ENCODE measurements around the gene RAPGEF2.
"Not testable (repeated sequence)": the region's sequence is repeated elsewhere in the genome, so short reads cannot be mapped to it uniquely, and the experiment has no call there.

RAPGEF2 gene

DNA sequence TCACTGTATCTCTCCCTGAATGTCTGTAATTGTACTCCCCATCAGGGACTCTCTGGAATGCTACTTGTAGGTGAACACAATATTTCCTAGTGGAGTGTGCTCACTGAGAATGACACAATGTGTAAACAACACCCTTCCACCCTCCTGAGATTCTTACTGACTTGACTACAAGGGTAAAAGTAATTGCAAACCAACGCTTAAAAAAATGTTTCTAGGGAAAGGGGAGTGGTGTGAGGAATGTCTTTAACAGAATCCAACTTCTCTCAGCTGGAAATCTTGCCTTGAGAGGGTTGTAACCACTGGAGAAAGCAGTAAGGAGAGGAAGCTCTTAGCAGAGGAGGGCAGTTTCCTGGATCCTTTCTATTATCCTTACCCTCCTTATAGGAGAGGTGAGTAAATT is 5.1 kb upstream of the RAPGEF2 start:
- no peak for DNase-seq

DNA sequence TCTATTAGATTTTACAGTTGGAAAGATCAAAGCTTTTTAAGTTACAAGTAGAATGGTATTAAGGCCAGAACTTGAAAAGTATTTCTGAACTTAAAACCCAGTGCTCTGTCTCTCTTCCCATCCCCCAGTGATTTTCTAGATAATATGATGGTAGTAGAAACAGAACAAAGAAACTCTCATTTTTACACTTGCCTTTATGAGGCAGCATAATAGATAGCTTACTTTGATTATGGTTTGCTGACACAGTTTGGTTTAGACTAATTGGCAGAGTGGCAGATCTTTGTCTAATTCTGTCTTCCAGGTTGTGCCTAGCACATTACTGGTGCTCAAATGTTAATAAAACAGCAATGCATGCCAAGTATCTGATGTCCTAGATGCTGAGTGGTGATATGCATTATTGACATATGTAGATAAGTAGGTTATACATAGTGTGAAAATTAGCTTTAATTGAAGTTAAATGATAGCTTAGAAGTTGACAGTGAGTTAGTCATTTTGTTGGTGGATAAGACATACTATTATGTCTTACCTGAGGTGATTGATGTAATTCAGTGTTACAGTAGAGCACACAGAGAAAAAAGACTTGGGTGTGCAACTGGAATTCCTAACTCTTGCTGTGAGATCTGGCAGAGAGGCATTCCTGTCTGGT is 4.3 kb upstream of the RAPGEF2 start:
- DNase-seq: no peak

DNA sequence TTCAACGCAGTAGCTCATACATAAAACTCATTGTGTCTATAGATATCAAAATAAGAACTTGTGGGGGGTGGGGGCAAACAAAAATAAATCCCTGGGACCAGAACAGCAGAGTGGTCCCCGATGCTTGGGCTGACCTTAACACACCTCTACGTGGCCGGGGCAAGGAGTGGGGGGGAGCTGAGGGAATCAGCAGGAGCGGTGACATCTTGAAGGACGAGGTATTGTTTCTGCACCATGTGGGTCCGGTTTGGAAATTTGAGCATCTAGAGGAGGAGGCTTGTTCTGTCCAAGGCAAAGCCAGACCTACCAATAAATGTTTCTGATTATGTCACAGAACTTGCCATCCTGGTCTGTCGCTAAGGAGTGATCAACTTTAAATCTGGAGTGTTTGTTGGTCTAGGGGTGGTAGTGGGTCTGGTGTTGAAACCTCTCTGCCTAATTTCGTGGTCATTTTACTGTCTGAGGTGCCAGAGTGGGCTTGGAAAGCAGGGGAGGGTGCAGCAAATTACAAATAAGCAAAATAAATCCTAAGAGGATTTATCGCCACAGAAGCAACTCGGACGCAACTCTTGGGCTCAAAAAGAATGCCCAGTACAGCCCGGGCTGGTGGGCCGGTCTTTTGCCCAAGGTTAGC is 774 bp upstream of the RAPGEF2 start:
- peak in 1 of 14 donors; percentile 57 for DNase-seq

DNA sequence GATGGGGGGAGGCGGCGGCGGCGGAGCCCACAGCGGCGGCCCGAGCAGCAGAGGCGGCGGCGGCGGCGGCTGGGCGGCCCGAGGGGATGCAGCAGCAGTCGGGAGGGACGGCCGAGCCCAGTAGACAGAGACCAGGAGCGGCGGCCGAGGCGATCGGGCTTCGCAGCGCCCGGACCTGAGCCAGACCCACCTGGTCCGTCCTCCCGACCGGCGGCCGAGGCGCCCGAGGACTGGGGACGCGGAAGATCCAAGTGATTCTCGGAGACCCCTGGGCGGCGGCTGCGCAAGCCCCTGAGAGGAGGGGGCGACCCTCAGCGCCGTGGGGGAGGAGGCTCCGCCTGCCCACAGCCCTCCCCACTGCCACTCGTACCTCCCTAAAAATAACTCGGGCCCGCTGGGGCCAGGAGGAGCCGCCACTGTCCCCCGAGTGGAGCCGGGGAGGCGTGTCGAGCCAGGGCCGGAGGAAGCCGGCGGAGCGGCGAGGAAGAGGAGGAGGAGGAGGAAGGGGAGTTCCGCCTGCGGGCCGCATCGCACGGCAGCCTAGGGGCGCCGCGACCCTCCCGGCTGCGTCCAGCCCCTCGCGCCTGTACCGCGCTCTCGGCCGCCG is 608 bp downstream of the RAPGEF2 start:
- peak in 11 of 14 donors; percentile 25 to 75 (median 47) for DNase-seq

DNA sequence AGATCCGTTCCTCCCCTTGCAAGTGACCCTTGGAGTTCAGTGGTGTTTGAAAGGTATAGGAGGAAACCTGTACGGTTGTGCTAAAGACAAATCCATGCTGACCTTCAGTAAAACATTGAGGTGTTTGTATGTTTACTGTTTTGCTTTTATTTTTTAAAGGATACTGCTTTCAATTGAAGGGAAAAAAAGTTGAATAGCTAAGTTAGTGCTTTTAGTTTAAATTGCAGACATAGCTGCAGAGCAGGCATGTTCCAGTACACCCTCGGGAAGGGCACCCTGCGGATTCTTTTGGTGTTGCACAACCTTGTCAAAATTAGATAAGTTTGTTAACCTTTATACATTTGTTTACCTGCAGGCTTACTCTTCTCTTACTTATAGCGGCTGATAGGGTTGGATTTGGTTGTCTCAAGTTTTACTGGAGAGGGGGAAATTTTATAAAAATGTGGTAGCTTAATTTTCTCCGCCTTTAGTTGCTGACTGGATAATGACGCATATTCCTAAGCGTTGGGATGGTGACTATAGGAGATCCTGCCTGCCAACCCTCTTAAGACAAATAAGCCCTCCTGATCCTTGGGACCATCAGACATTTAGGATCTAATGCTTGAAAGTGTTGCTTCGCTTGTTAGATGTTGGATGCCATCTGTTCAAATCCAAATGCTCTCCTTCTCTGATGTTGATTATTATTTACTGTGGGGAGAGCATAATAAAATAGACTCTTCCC is 2.0 kb downstream of the RAPGEF2 start:
- DNase-seq: peak in 2 of 14 donors; percentile 40 to 46

DNA sequence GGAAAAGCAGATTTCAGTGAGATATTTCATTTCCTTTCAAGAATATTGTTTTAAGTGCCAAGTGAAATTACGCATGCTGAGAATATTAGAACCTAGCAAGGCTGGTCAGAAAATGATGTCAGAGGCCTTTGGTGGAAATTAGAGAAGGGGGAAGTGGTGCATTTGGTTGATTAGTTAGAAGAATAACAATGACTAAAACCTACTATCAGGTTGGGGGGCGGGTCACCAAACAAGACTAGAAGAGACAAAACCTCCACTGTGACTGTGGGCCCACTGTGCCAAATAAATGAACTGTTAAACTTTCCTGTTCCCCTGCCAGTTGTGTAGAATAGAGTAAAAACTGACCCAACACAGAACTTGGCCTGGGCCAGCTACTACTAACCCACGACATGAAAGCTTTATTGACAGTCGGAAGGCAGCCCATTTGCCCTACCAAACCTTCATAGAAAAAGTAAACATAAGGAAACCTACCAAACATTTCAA is 2.9 kb downstream of the RAPGEF2 start:
- DNase-seq: peak in 3 of 14 donors; percentile 5 to 27 (median 17)

DNA sequence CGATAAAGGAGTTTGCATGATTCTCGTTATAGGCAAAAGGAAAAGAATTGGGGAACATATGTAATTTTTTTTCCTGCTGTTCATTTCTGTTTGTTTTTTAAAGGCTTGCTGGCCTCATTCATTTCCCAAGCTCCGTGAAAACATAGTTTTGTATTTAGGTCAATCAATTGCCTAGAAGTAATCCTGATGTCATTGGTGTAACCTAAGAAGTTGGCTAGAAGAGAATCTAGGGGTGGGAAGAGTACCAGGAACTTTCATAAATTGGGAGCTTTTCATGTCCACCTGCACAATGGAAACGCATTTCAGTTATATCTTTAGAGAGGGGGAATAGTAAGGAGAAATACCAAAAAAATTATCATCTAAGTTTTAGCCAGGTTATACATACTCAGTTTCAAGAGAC is 3.8 kb downstream of the RAPGEF2 start:
- no peak for DNase-seq

DNA sequence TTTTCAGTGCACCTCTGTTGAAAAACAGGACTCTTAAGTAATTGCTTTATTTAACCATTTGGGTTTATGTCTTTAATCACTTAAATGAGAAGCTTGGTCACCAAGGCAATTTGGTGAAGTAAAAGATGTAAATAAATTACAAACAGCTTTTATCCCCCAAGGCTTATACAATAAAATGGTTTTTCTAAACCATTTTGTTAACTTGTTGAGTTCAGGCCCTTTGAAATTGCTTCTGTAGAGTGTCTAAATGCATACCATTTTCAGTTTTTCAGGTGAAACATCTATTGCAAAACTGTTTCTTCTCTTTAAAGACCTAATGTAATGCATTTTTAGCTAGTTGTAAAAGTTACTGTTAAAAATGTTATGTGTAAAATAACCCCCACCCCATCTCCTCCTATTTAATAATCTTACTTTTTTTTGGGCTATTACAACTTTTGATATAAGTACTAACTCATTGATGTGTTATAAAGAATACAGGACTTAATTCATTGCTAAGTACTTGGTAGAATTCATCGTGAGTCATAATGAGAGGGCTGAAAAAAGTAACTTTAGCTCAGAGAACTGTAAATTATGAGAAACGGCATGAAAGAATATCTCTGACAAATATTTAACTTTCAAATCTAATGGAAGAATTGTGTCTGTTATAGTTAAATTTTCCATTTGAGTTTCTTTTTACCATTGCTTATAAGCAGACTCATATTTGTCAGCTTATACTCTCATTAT is 4.5 kb downstream of the RAPGEF2 start:
- DNase-seq: no peak

DNA sequence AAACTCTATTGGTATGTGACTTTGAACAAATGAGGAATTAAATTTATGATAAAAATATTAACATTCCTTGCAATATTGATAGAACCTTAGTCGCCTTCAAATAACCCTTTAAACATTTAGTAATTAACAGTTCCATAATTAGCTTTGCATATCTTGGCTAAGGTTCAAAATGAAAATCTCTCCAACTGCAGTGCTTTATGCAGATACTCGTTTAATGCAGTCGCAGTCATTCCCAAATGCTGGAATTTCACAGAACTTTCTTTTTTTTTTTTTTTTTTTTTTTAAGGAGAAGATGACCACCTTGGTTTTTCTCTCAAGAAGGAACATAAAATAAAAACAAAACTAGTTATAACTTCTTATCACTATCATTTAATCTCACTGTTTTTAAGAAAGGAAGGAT is 5.2 kb downstream of the RAPGEF2 start:
- DNase-seq: no peak

DNA sequence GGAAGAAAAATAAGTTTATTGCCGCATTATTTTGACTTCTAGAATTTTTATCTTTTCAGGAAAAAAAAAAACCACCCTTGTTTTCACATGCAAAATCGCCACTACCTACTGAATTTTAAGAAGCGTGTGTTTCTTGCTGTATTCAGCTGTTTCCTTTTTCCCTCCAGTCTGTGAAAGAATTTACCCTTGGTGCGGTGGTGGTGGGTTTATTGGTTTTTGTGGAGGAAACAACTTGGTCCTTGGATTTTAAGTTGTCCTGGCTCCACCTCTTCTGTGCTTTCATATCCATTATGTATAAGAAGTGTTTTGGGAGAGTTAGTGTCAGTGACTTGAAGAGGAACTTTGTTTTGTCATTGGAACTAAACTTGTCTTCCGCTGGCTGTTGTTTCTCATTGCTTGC is 8.1 kb downstream of the RAPGEF2 start:
- no peak for DNase-seq

DNA sequence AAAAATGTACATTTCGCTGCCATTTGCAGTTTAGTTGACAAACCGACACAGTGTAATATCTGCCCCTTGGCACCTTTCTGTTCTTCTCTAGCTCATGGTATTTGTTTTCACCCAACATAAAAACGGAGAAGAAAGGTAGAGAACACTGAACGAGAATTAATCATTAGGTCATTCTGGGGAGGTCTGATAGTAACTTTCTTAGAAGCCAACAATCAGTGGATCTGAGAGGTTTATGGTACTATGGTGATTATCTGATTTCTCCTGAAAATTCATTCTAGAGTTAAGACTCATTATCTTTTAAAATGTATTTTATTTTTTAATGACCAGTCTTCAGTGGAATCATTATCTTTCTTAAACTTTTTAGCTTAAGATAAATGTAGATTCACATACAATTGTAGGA is 8.5 kb downstream of the RAPGEF2 start:
- no peak for DNase-seq

DNA sequence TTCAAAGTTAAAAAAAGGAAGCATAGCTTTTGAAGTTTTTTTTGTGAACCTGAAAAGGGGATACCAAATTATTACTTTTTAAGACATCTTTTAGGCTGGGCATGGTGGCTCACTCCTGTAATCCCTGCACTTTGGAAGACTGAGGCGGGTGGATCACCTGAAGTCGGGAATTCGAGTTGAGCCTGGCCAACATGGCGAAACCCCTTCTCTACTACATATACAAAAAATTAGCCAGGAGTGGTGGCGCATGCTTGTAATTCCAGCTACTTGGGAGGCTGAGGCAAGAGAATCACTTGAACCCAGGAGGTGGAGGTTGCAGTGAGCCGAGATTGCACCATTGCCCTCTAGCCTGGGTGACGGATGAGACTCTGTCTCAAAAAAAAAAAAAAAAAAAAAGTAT is 10.5 kb downstream of the RAPGEF2 start:
- not testable (repeated sequence) for DNase-seq

DNA sequence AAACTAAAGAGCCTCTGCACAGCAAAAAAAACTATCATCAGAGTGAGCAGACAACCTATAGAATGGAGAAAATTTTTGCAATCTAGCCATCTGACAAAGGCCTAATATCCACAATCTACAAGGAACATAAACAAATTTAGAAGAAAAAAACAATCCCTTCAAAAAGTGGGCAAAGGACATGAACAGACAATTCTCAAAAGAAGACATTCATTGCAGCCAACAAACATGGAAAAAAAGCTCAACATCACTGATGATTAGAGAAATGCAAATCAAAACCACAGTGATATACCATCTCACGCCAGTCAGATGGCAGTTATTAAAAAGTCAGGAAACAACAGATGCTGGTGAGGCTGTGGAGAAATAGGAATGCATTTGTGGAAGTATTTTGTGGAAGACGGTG is 13.2 kb downstream of the RAPGEF2 start:
- not testable (repeated sequence) for DNase-seq

DNA sequence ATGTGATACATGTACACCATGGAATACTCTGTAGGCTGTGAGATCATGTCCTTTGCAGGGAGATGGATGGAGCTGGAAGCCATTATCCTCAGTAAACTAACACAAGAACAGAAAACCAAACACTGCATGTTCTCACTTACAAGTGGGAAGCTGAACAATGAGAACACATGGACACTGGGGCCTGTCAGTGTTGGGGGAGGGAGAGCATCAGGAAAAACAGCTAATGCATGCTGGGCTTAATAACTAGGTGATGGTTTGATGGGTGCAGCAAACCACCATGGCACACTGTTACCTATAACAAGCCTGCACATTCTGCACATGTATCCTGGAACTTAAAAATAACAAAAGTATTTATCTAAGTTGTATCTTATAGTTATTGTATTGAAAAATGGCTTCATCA is 13.8 kb downstream of the RAPGEF2 start:
- DNase-seq: not testable (repeated sequence)

DNA sequence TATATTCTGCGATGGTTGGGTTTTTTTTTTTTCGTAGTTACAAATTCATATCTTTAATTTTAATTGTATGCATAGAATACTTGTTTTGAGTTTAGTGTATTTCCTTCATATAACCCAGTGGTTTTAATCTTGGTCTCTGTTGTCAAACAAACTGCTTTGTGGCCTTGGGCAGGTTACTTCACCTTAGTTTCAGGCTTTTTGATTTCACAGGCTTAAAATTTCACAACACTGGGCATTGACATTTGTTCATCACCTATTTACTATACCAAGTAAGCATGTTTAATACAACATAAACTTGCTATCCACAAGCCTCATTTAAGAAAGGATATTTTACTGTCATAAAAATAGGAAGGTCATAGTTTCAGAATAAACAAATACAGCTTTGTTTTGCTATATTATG is 14.7 kb downstream of the RAPGEF2 start:
- no peak for DNase-seq

DNA sequence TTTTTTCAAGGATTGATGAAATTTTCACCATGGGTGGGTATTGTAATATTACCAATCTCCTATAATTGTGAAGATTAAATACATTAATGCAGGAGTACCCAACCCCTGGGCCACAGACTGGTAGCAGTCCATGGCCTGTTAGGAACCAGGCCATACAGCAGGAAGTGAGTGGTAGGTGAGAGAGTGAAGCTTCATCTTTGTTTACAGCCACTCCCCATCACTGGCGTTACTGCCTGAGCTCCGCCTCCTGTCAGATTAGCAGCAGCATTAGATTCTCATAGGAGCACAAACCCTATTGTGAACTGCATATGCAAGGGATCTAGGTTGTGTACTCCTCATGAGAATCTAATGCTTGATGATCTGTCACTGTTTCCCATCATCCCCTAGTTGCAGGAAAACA is 15.1 kb downstream of the RAPGEF2 start:
- no peak for DNase-seq

DNA sequence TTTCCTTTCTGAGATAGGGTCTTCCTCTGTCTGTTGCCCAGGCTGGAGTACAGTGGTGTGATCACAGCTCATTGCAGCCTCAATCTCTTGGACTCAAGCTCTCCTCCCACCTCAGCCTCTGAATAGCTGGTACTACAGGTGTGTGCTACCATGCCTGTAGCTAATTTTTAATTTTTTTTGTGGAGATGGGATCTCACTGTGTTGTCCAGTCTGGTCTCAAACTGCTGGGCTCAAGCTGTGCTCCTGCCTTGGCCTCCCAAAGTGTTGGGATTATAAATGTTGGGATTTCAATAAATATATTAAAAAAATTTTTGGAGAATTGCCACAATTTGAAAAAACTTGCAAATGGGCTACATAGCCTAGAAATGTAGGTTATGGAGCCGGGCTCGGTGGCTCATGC is 18.5 kb downstream of the RAPGEF2 start:
- no peak for DNase-seq

DNA sequence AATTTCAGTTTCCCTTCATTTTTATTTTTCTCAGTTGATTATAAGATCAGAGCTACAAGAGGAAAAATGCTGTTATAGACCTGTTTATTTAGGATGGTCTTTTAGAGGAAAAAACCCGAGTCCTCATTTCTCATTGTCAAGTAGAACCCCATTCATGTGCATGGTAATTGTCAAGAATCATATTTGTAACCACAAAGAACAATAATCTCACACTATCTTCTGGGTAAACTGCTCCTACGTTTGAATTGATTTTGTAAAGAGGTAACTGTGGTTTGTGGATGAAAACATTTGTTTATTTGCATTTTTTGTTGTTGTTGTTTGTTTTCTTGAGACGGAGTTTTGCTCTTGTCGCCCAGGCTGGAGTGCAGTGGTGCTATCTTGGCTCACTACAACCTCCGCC is 23.8 kb downstream of the RAPGEF2 start:
- DNase-seq: no peak

DNA sequence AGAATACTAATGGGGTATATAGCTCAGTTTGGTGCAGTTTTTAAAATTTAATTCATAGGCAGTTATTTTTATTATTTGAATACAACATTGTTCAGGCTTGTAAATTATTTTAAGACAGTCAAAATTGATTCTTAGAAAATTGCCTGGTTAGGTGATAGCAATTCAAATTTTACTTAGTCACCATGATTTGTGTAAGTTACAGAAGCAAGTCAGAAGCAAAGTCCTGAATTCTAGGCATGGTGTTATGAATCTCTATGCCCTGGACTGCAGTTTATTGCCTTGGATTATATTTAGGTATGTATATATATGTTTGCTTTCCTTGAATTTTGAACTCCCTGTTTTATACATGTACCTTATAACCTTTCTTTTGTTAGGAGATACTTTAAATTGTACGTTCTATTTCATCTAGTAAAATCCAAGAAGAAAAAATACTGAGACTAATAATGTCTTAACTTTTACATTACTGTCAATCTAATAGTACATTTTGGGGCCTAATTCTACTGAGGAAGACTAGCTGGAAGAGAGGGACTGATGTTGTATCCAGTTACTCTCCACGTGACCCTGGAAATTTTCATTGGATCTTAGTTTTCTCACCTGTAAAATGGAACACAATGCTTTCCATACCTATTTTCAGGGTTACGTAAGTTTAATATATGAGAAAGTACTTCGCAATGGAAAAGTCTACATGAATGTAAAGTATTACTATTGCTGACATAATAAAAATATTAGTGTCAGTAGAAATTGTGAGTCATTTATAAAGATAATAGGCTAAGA is 25.1 kb downstream of the RAPGEF2 start:
- no peak for DNase-seq

DNA sequence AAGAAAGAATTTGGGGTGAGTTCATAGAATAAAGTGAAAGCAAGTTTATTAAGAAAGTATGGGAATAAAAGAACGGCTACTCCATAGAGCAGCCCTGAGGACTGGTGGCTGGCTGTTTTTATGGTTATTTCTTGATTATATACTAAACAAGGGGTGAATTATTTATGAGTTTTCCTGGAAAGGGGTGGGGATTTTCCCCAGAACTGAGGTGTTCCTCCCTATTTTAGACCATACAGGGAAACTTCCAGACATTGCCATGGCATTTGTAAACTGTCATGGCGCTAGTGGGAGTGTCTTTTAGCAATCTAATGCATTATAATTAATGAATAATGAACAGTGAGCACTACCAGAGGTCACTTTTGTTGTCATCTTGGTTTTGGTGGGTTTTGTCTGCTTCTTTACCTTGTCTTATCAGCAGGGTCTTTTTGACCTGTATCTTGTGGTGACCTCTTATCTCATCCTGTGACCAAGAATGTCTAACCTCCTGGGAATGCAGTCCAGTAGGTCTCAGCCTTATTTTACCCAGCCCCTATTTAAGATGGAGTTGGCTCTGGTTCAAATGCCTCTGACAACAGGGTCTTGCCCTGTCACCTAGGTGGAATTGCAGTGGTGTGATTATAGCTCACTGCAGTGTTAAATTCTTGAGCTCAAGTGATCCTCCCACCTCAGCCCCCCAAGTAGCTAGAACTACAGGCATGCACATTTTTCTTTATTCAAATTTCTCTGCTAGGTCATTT is 27.1 kb downstream of the RAPGEF2 start:
- DNase-seq: no peak

DNA sequence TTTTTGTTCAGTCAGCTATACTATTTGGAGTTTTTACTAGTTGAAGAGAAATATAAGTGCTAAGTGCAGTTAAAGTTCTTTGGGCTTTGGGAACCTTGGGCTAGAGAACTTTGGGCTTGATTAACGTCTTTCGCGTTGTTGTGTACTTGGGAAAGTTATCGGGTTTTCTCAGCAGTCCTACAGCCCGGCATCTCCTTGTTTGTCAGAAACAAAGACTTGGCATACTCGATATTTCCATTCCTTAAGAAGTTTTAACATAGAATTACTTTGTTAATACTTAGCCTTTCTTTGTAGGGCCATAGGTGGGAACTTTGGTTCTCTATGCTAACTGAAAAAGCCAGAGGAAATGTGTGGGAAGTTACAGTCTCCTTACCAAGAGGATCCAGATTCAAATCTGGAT is 28.7 kb downstream of the RAPGEF2 start:
- no peak for DNase-seq
